ENCODE results near the gene MRPL37. TPM values are rescaled to one million over a fixed set of nuclear protein-coding genes. Genes with fewer than 3 reads are reported as not detected.

MRPL37 gene
- total RNA-seq, 2 experiments from 2014 or later, result 24.0 to 24.4 TPM

- CTCF ChIA-PET, result no interaction called here
Observed at GRCh38 chr1:54174106-54174505, 25.9 kb upstream of the MRPL37 start.

GRCh38 chr1:54176621-54177327 is 23.2 kb upstream of the MRPL37 start:
- no peaks in the 10 kb centered on the region for H3K9me3 Mint-ChIP-seq
- intact Hi-C loops (cut with DNase I, micrococcal nuclease), result no loop called here
- no peaks in the 10 kb centered on the region for H3K4me1 Mint-ChIP-seq (ENCODE audit: low read depth)
- Histone ChIP-seq H3K27me3 (ENCODE audit: control insufficient read depth in 1 of 2, insufficient read depth in 2 of 2, low read length in 2 of 2) (no peaks in the 10 kb centered on the region), H3K27ac (ENCODE audit: low read depth in 1 of 2, low read length in 2 of 2) (no peak overlapping the region), H3K36me3 (ENCODE audit: insufficient read depth, low read length) (peaks cover 8% of the 10 kb centered on the region), H3K4me3 (ENCODE audit: low read length) (no peak overlapping the region), H3K4me1 (ENCODE audit: insufficient read depth, low read length) (no peaks in the 10 kb centered on the region), H3K9me3 (ENCODE audit: control insufficient read depth in 1 of 2, insufficient read depth in 1 of 2, low read length in 2 of 2) (no peaks in the 10 kb centered on the region)
- no peak for DNase-seq
- TF ChIP-seq CTCF (IDR thresholded peaks at IDR 0.05), result no peak
- ChIA-PET CTCF (no interaction called here), POLR2A (no interaction called here)
- no peak overlapping the region for H3K27ac Mint-ChIP-seq
- no peaks in the 10 kb centered on the region for H3K27me3 Mint-ChIP-seq
- no peak for ATAC-seq (ENCODE audit: poor library complexity)
- H3K36me3 Mint-ChIP-seq (ENCODE audit: low read depth), result peaks cover 14% of the 10 kb centered on the region
- H3K4me3 Mint-ChIP-seq, result no peak overlapping the region

More at GRCh38 chr1:54174106-54174505, 25.9 kb upstream of the MRPL37 start:
- Mint-ChIP-seq H3K27me3 (no peaks in the 10 kb centered on the region), H3K4me1 (ENCODE audit: low read depth) (peaks cover 13% of the 10 kb centered on the region), H3K4me3 (no peak overlapping the region), H3K9me3 (no peaks in the 10 kb centered on the region), H3K27ac (no peak overlapping the region), H3K36me3 (ENCODE audit: low read depth) (peaks cover 10% of the 10 kb centered on the region)
- DNase-seq, result no peak
- no peak overlapping the region for H3K27ac ChIP-seq (ENCODE audit: low read depth in 1 of 2, low read length in 2 of 2)
- H3K4me3 ChIP-seq (ENCODE audit: low read length), result no peak overlapping the region
- no peak for ATAC-seq (ENCODE audit: poor library complexity)
- no peaks in the 10 kb centered on the region for H3K27me3 ChIP-seq (ENCODE audit: control insufficient read depth in 1 of 2, insufficient read depth in 2 of 2, low read length in 2 of 2)
- peaks cover 8% of the 10 kb centered on the region for H3K36me3 ChIP-seq (ENCODE audit: insufficient read depth, low read length)
- no peak for TF ChIP-seq CTCF (IDR thresholded peaks at IDR 0.05)
- intact Hi-C loops (cut with DNase I, micrococcal nuclease), result loop anchor here in 1 of 2 experiments (2.0 kb wide), 1 partner anchor 17 kb away; no protein-coding TSS in a partner anchor
- H3K9me3 ChIP-seq (ENCODE audit: control insufficient read depth in 1 of 2, insufficient read depth in 1 of 2, low read length in 2 of 2), result no peaks in the 10 kb centered on the region
- POLR2A ChIA-PET, result no interaction called here
- peaks cover 7% of the 10 kb centered on the region for H3K4me1 ChIP-seq (ENCODE audit: insufficient read depth, low read length)

GRCh38 chr1:54177726-54178125 is 22.2 kb upstream of the MRPL37 start:
- ChIA-PET CTCF (no interaction called here), POLR2A (no interaction called here)
- Histone ChIP-seq H3K4me3 (ENCODE audit: low read length) (no peak overlapping the region), H3K36me3 (ENCODE audit: insufficient read depth, low read length) (peaks cover 8% of the 10 kb centered on the region), H3K27ac (ENCODE audit: low read depth in 1 of 2, low read length in 2 of 2) (no peak overlapping the region), H3K27me3 (ENCODE audit: control insufficient read depth in 1 of 2, insufficient read depth in 2 of 2, low read length in 2 of 2) (no peaks in the 10 kb centered on the region), H3K4me1 (ENCODE audit: insufficient read depth, low read length) (no peaks in the 10 kb centered on the region), H3K9me3 (ENCODE audit: control insufficient read depth in 1 of 2, insufficient read depth in 1 of 2, low read length in 2 of 2) (no peaks in the 10 kb centered on the region)
- no peaks in the 10 kb centered on the region for H3K27me3 Mint-ChIP-seq
- no peak for ATAC-seq (ENCODE audit: poor library complexity)
- DNase-seq, result no peak
- H3K4me1 Mint-ChIP-seq (ENCODE audit: low read depth), result no peaks in the 10 kb centered on the region
- no peak for TF ChIP-seq CTCF (IDR thresholded peaks at IDR 0.05)
- H3K36me3 Mint-ChIP-seq (ENCODE audit: low read depth), result peaks cover 14% of the 10 kb centered on the region
- intact Hi-C loops (cut with DNase I, micrococcal nuclease), result no loop called here
- no peak overlapping the region for H3K27ac Mint-ChIP-seq
- H3K4me3 Mint-ChIP-seq, result no peak overlapping the region
- H3K9me3 Mint-ChIP-seq, result no peaks in the 10 kb centered on the region

All from CD4-positive, alpha-beta T cell (primary cell).